ENCODE measurements around the gene TNFSF18. TPM values are rescaled to one million over a fixed set of nuclear protein-coding genes. Genes with fewer than 3 reads are reported as not detected.
A peak's percentile ranks its signal among the peaks of the same experiment; 100 is the strongest.
"Not testable (repeated sequence)": the region's sequence is repeated elsewhere in the genome, so short reads cannot be mapped to it uniquely, and the experiment has no call there.

The TNFSF18 gene
- total RNA-seq = 1 to 10 TPM in 1 of 8 experiments, under 1 TPM in 4, not detected in 3; 0.21 to 5.1 (median 0.56) TPM

GRCh38 chr1:173050865-173051264 lies at the start of gene TNFSF18:
TSS of gene TNFSF18 (minus strand) at chr1:173050941. CDS start at chr1:173050896, 45 bp downstream.
- Histone ChIP-seq H3K27ac (no peak within 1 kb of the TSS), H3K4me1 (replicated peaks in 1 of 2) (no peaks in the 10 kb centered on the region), H3K4me3 (no peak within 1 kb of the TSS)
- ATAC-seq (replicated peaks in 6 of 8) = peak in 2 of 8 experiments; percentile 92 to 94
- 4 to 87% (median 70%) methylated on average over 1 to 4 of the region's 4 CpGs for WGBS, 10 experiments
- in situ Hi-C loops (cut with MboI; ENCODE audit: low pct_unique_long_range_greater_than_20kb in 2 of 9, low sequenced_read_pairs in 9 of 9, unreplicated experiment in 9 of 9) = no loop called here

- H3K4me3 ChIP-seq = no peak overlapping the region
- in situ Hi-C loops (cut with MboI; ENCODE audit: low pct_unique_long_range_greater_than_20kb in 2 of 9, low sequenced_read_pairs in 9 of 9, unreplicated experiment in 9 of 9) = no loop called here
- no peak overlapping the region for H3K27ac ChIP-seq
- no peaks in the 10 kb centered on the region for H3K4me1 ChIP-seq (replicated peaks in 1 of 2)
- 68 to 100% (median 78%) methylated on average over 1 to 2 of the region's 2 CpGs; no CpG with 5 or more reads in 1 of the 10 experiments for WGBS, 10 experiments
- ATAC-seq (replicated peaks in 6 of 8) = no peak
These were observed 48.4 kb upstream of the TNFSF18 start for GRCh38 chr1:173099166-173099565.

GRCh38 chr1:173098117-173098516 lies 47.4 kb upstream of the TNFSF18 start:
- Histone ChIP-seq H3K27ac (no peak overlapping the region), H3K4me1 (replicated peaks in 1 of 2) (no peaks in the 10 kb centered on the region), H3K4me3 (no peak overlapping the region)
- ATAC-seq (replicated peaks in 6 of 8) = peak in 2 of 8 experiments; percentile 89 to 91
- in situ Hi-C loops (cut with MboI; ENCODE audit: low pct_unique_long_range_greater_than_20kb in 2 of 9, low sequenced_read_pairs in 9 of 9, unreplicated experiment in 9 of 9) = no loop called here

GRCh38 chr1:173097001-173097400 lies 46.3 kb upstream of the TNFSF18 start:
- WGBS, 10 experiments = 10 to 88% (median 71%) methylated on average over 1 of the region's 1 CpG; no CpG with 5 or more reads in 2 of the 10 experiments
- H3K4me3 ChIP-seq = no peak overlapping the region
- in situ Hi-C loops (cut with MboI; ENCODE audit: low pct_unique_long_range_greater_than_20kb in 2 of 9, low sequenced_read_pairs in 9 of 9, unreplicated experiment in 9 of 9) = no loop called here
- no peaks in the 10 kb centered on the region for H3K4me1 ChIP-seq (replicated peaks in 1 of 2)
- no peak overlapping the region for H3K27ac ChIP-seq
- no peak for ATAC-seq (replicated peaks in 6 of 8)

- H3K4me3 ChIP-seq = no peak overlapping the region
- H3K27ac ChIP-seq = no peak overlapping the region
- H3K4me1 ChIP-seq (replicated peaks in 1 of 2) = no peaks in the 10 kb centered on the region
- WGBS, 10 experiments = 0 to 94% (median 76%) methylated on average over 1 to 6 of the region's 6 CpGs; no CpG with 5 or more reads in 1 of the 10 experiments
- in situ Hi-C loops (cut with MboI; ENCODE audit: low pct_unique_long_range_greater_than_20kb in 2 of 9, low sequenced_read_pairs in 9 of 9, unreplicated experiment in 9 of 9) = no loop called here
- peak in 1 of 8 experiments; percentile 60 for ATAC-seq (replicated peaks in 6 of 8)
These were observed 44.9 kb upstream of the TNFSF18 start for GRCh38 chr1:173095632-173096031.

- Histone ChIP-seq H3K4me3 (no peak overlapping the region), H3K27ac (no peak overlapping the region), H3K4me1 (replicated peaks in 1 of 2) (no peaks in the 10 kb centered on the region)
- in situ Hi-C loops (cut with MboI; ENCODE audit: low pct_unique_long_range_greater_than_20kb in 2 of 9, low sequenced_read_pairs in 9 of 9, unreplicated experiment in 9 of 9) = no loop called here
- no peak for ATAC-seq (replicated peaks in 6 of 8)
- WGBS, 10 experiments = 50 to 88% (median 77%) methylated on average over 2 to 4 of the region's 4 CpGs
These were observed 43.8 kb upstream of the TNFSF18 start for GRCh38 chr1:173094541-173094940.

- in situ Hi-C loops (cut with MboI; ENCODE audit: low pct_unique_long_range_greater_than_20kb in 2 of 9, low sequenced_read_pairs in 9 of 9, unreplicated experiment in 9 of 9) = no loop called here
- ATAC-seq (replicated peaks in 6 of 8) = no peak
- no peaks in the 10 kb centered on the region for H3K4me1 ChIP-seq (replicated peaks in 1 of 2)
- H3K27ac ChIP-seq = no peak overlapping the region
- no peak overlapping the region for H3K4me3 ChIP-seq
These were observed 43.1 kb upstream of the TNFSF18 start for GRCh38 chr1:173093691-173094445.

GRCh38 chr1:173084292-173084691 lies 33.6 kb upstream of the TNFSF18 start:
- Histone ChIP-seq H3K27ac (no peak overlapping the region), H3K4me1 (replicated peaks in 1 of 2) (no peaks in the 10 kb centered on the region), H3K4me3 (no peak overlapping the region)
- ATAC-seq (replicated peaks in 6 of 8) = no peak
- in situ Hi-C loops (cut with MboI; ENCODE audit: low pct_unique_long_range_greater_than_20kb in 2 of 9, low sequenced_read_pairs in 9 of 9, unreplicated experiment in 9 of 9) = no loop called here
- WGBS, 10 experiments = 81 to 100% (median 96%) methylated on average over 1 to 6 of the region's 6 CpGs

GRCh38 chr1:173082913-173083312 lies 32.2 kb upstream of the TNFSF18 start:
- no peak overlapping the region for H3K27ac ChIP-seq
- in situ Hi-C loops (cut with MboI; ENCODE audit: low pct_unique_long_range_greater_than_20kb in 2 of 9, low sequenced_read_pairs in 9 of 9, unreplicated experiment in 9 of 9) = no loop called here
- ATAC-seq (replicated peaks in 6 of 8) = no peak
- WGBS, 10 experiments = 10 to 100% (median 57%) methylated on average over 1 of the region's 1 CpG; no CpG with 5 or more reads in 1 of the 10 experiments
- no peak overlapping the region for H3K4me3 ChIP-seq
- H3K4me1 ChIP-seq (replicated peaks in 1 of 2) = no peaks in the 10 kb centered on the region

- H3K4me3 ChIP-seq; H3K27ac ChIP-seq; in situ Hi-C loops (cut with MboI; ENCODE audit: low pct_unique_long_range_greater_than_20kb in 2 of 9, low sequenced_read_pairs in 9 of 9, unreplicated experiment in 9 of 9); ATAC-seq (replicated peaks in 6 of 8); H3K4me1 ChIP-seq (replicated peaks in 1 of 2): not testable (repeated sequence)
- WGBS, 10 experiments = 33 to 100% (median 90%) methylated on average over 1 to 4 of the region's 6 CpGs; no CpG with 5 or more reads in 5 of the 10 experiments
These were observed 23.5 kb upstream of the TNFSF18 start for GRCh38 chr1:173074217-173074616.

- no peaks in the 10 kb centered on the region for H3K4me1 ChIP-seq (replicated peaks in 1 of 2)
- in situ Hi-C loops (cut with MboI; ENCODE audit: low pct_unique_long_range_greater_than_20kb in 2 of 9, low sequenced_read_pairs in 9 of 9, unreplicated experiment in 9 of 9) = no loop called here
- no peak overlapping the region for H3K27ac ChIP-seq
- 33 to 90% (median 83%) methylated on average over 1 to 3 of the region's 3 CpGs; no CpG with 5 or more reads in 1 of the 10 experiments for WGBS, 10 experiments
- ATAC-seq (replicated peaks in 6 of 8) = no peak
- no peak overlapping the region for H3K4me3 ChIP-seq
These were observed 13.3 kb upstream of the TNFSF18 start for GRCh38 chr1:173064011-173064410.

- WGBS, 10 experiments = 0 to 94% (median 82%) methylated on average over 1 of the region's 1 CpG; no CpG with 5 or more reads in 1 of the 10 experiments
- Histone ChIP-seq H3K27ac (no peak overlapping the region), H3K4me3 (no peak overlapping the region), H3K4me1 (replicated peaks in 1 of 2) (peaks cover 0 to under 1% of the 10 kb centered on the region in 2 donors)
- ATAC-seq (replicated peaks in 6 of 8) = no peak
- in situ Hi-C loops (cut with MboI; ENCODE audit: low pct_unique_long_range_greater_than_20kb in 2 of 9, low sequenced_read_pairs in 9 of 9, unreplicated experiment in 9 of 9) = no loop called here
These were observed 12.4 kb upstream of the TNFSF18 start for GRCh38 chr1:173063171-173063570.

GRCh38 chr1:173062150-173062938 lies 11.6 kb upstream of the TNFSF18 start:
- ATAC-seq (replicated peaks in 6 of 8) = peak in 3 of 8 experiments; percentile 29 to 62 (median 54)
- H3K4me3 ChIP-seq = no peak overlapping the region
- H3K4me1 ChIP-seq (replicated peaks in 1 of 2) = peaks cover 0 to 4% of the 10 kb centered on the region in 2 donors
- in situ Hi-C loops (cut with MboI; ENCODE audit: low pct_unique_long_range_greater_than_20kb in 2 of 9, low sequenced_read_pairs in 9 of 9, unreplicated experiment in 9 of 9) = no loop called here
- no peak overlapping the region for H3K27ac ChIP-seq
- 29 to 100% (median 83%) methylated on average over 1 of the region's 1 CpG; no CpG with 5 or more reads in 3 of the 10 experiments for WGBS, 10 experiments
